22Rv1 (cell line): ENCODE data around the gene NUDC.

Source experiments
- CTCF ChIP-seq: fragments of 450-650 bp; IDR thresholded peaks from 2 replicates; pipeline ENCODE4 v1.5.1; 2017; ENCODE audit warnings: mild to moderate bottlenecking
- ZFX ChIP-seq: fragments of 450-650 bp; IDR thresholded peaks from 2 replicates; pipeline ENCODE4 v1.6.1; 2017; ENCODE audit warnings: antibody characterized with exemption, borderline replicate concordance

- TF ChIP-seq CTCF, result no peak
- no peak for TF ChIP-seq ZFX
Measured at GRCh38 chr1:26965213-26965612, 43.7 kb downstream of the NUDC start.
